ENCODE measurements around the gene PICALM. TPM values are rescaled to one million over a fixed set of nuclear protein-coding genes. Genes with fewer than 3 reads are reported as not detected.

The PICALM gene
- total and polyA plus RNA-seq, 2 of the 13 experiments (the other 11 are each of a cell fraction or from before 2014, with no cell fraction given) = 97.6 to 154 TPM

- Histone ChIP-seq H4K20me1 (ENCODE audit: insufficient read depth, low read length) (no peaks in the 10 kb centered on the region), H3K27me3 (ENCODE audit: control insufficient read depth in 1 of 2, insufficient read depth in 2 of 2, low read length in 2 of 2) (no peaks in the 10 kb centered on the region), H3K9me3 (ENCODE audit: low read length) (no peaks in the 10 kb centered on the region), H3K27ac (ENCODE audit: extremely low read length, insufficient read depth, low read length) (no peak overlapping the region), H3K4me1 (ENCODE audit: insufficient read depth, low read length) (peaks cover 4% of the 10 kb centered on the region), H3K4me3 (replicated peaks in 1 of 3; ENCODE audit: insufficient read depth in 1 of 3, low read depth in 2 of 3, low read length in 3 of 3) (no peak overlapping the region), H2AFZ (ENCODE audit: low read length) (no peak overlapping the region), H3K79me2 (ENCODE audit: insufficient read depth, low read length) (no peaks in the 10 kb centered on the region), H3K4me2 (ENCODE audit: low read depth, low read length) (no peak overlapping the region), H3K36me3 (replicated peaks in 1 of 2; ENCODE audit: control insufficient read depth in 1 of 2, insufficient read depth in 2 of 2, low read length in 2 of 2) (peaks cover 7 to 58% of the 10 kb centered on the region in 2 experiments), H3K9ac (ENCODE audit: insufficient read depth, low read depth, low read length) (no peak overlapping the region)
- DNase-seq (ENCODE audit: low spot score) (no peak), FAIRE-seq (no peak), ATAC-seq (no peak)
- in situ Hi-C loops (cut with HindIII; ENCODE audit: extremely low pct_ligation_motif_present, low pct_unique_long_range_greater_than_20kb) = no loop called here
- 97% methylated on average over 1 of the region's 1 CpG for WGBS (ENCODE audit: low lambda C conversion rate)
- no TSS peak for BruUV-seq (replicated peaks)
- intact Hi-C loops (cut with micrococcal nuclease; ENCODE audit: unreplicated experiment) = no loop called here
- CTCF ChIA-PET (ENCODE audit: low intra/inter-chr PET ratio, low total read pairs) = no interaction called here
- POLR2A ChIA-PET = no interaction called here
- no peak for TF ChIP-seq ZNF749 (CRISPR knock-in tag; IDR thresholded peaks at IDR 0.05; ENCODE audit: borderline replicate concordance)
- no peak for TF ChIP-seq ZNF354B (CRISPR knock-in tag; IDR thresholded peaks at IDR 0.05)
- no peak for TF ChIP-seq NFE2 (CRISPR knock-in tag; IDR thresholded peaks at IDR 0.05)
- no peak for TF ChIP-seq PBX3 (CRISPR knock-in tag; IDR thresholded peaks at IDR 0.05; ENCODE audit: borderline replicate concordance)
- no peak for TF ChIP-seq ZBTB7B (CRISPR knock-in tag; IDR thresholded peaks at IDR 0.05)
- no peak for TF ChIP-seq ZBTB49 (CRISPR knock-in tag; IDR thresholded peaks at IDR 0.05; ENCODE audit: borderline replicate concordance)
- no peak for TF ChIP-seq CENPT (CRISPR knock-in tag; IDR thresholded peaks at IDR 0.05; ENCODE audit: low read depth)
- TF ChIP-seq ZNF329 (CRISPR knock-in tag; IDR thresholded peaks at IDR 0.05; ENCODE audit: low read depth) = no peak
- no peak for TF ChIP-seq SNRNP70 (IDR thresholded peaks at IDR 0.05; ENCODE audit: low read depth, low read length)
- no peak for TF ChIP-seq KMT2B (CRISPR knock-in tag; IDR thresholded peaks at IDR 0.05)
- TF ChIP-seq MED13 (CRISPR knock-in tag; IDR thresholded peaks at IDR 0.05) = no peak
- TF ChIP-seq MYPOP (CRISPR knock-in tag; IDR thresholded peaks at IDR 0.05) = no peak
- TF ChIP-seq ZHX1 (CRISPR knock-in tag; IDR thresholded peaks at IDR 0.05; ENCODE audit: low read depth) = no peak
- no peak for TF ChIP-seq ZNF737 (CRISPR knock-in tag; IDR thresholded peaks at IDR 0.05; ENCODE audit: borderline replicate concordance)
- TF ChIP-seq MTF2 (CRISPR knock-in tag; IDR thresholded peaks at IDR 0.05; ENCODE audit: borderline replicate concordance) = no peak
- TF ChIP-seq GPBP1L1 (CRISPR knock-in tag; IDR thresholded peaks at IDR 0.05) = no peak
- no peak for TF ChIP-seq ZNF672 (CRISPR knock-in tag; IDR thresholded peaks at IDR 0.05)
These were observed 92.4 kb downstream of the PICALM start for GRCh38 chr11:85976525-85976924.
